NCI-H2196 (cell line): Measurements from ENCODE around the gene ARL4A.

Source experiments
- DNase-seq: peaks from one replicate; lab custom pipeline; 2025; ENCODE audit not compliant: unreplicated experiment; lab: John Stamatoyannopoulos, UW

ARL4A gene

GRCh38 chr7:12699299-12699698 lies 11.9 kb downstream of the ARL4A start:
- DNase-seq = no peak

GRCh38 chr7:12701433-12701832 lies 14.0 kb downstream of the ARL4A start:
- DNase-seq = no peak

- no peak for DNase-seq
These were observed 16.4 kb downstream of the ARL4A start for GRCh38 chr7:12703881-12704280.

- DNase-seq = no peak
These were observed 18.4 kb downstream of the ARL4A start for GRCh38 chr7:12705878-12706277.

- peak; percentile 22 for DNase-seq
These were observed 19.6 kb downstream of the ARL4A start for GRCh38 chr7:12706900-12707536.

GRCh38 chr7:12708314-12708713 lies 20.9 kb downstream of the ARL4A start:
- DNase-seq = no peak

- no peak for DNase-seq
These were observed 22.5 kb downstream of the ARL4A start for GRCh38 chr7:12709726-12710502.

- DNase-seq = no peak
These were observed 23.7 kb downstream of the ARL4A start for GRCh38 chr7:12711124-12711523.

GRCh38 chr7:12712236-12712635 lies 24.8 kb downstream of the ARL4A start:
- no peak for DNase-seq

- no peak for DNase-seq
These were observed 26.4 kb downstream of the ARL4A start for GRCh38 chr7:12713625-12714378.

GRCh38 chr7:12714379-12714737 lies 26.9 kb downstream of the ARL4A start:
- DNase-seq = no peak

- DNase-seq = no peak
These were observed 28.1 kb downstream of the ARL4A start for GRCh38 chr7:12715372-12716133.

- DNase-seq = no peak
These were observed 28.8 kb downstream of the ARL4A start for GRCh38 chr7:12716134-12716681.

- DNase-seq = no peak
These were observed 29.3 kb downstream of the ARL4A start for GRCh38 chr7:12716722-12717121.

- no peak for DNase-seq
These were observed 31.9 kb downstream of the ARL4A start for GRCh38 chr7:12719141-12719919.

- DNase-seq = no peak
These were observed 32.8 kb downstream of the ARL4A start for GRCh38 chr7:12719981-12720865.

- DNase-seq = no peak
These were observed 33.9 kb downstream of the ARL4A start for GRCh38 chr7:12721286-12721830.

GRCh38 chr7:12722136-12722535 lies 34.7 kb downstream of the ARL4A start:
- DNase-seq = no peak
